NCI-H748 treated with DMSO at 0.1 percent for 48 hours (cell line): ENCODE data around the gene CCK.
"Not testable (repeated sequence)": the region's sequence is repeated elsewhere in the genome, so short reads cannot be mapped to it uniquely, and the experiment has no call there.

Experiments used
- DNase-seq: peaks from one replicate; lab custom pipeline; 2025; lab: John Stamatoyannopoulos, UW

Gene CCK

GRCh38 chr3:42266085-42266484 is at the start of gene CCK:
TSS of gene CCK (minus strand) at chr3:42266185. CDS start at chr3:42263630, 2,555 bp downstream.
- no peak for DNase-seq

- DNase-seq = no peak
Observed at GRCh38 chr3:42314411-42314810, 48.4 kb upstream of the CCK start.

- no peak for DNase-seq
Observed at GRCh38 chr3:42308651-42309050, 42.7 kb upstream of the CCK start.

- no peak for DNase-seq
Observed at GRCh38 chr3:42306499-42306898, 40.5 kb upstream of the CCK start.

GRCh38 chr3:42302924-42303634 is 37.1 kb upstream of the CCK start:
- DNase-seq = no peak

GRCh38 chr3:42301446-42302175 is 35.6 kb upstream of the CCK start:
- no peak for DNase-seq

GRCh38 chr3:42300778-42301177 is 34.8 kb upstream of the CCK start:
- DNase-seq = no peak

- DNase-seq = no peak
Observed at GRCh38 chr3:42300013-42300412, 34.0 kb upstream of the CCK start.

GRCh38 chr3:42298259-42298658 is 32.3 kb upstream of the CCK start:
- DNase-seq = no peak

- DNase-seq = no peak
Observed at GRCh38 chr3:42292009-42292408, 26.0 kb upstream of the CCK start.

GRCh38 chr3:42290966-42291714 is 25.2 kb upstream of the CCK start:
- DNase-seq = no peak

- DNase-seq = no peak
Observed at GRCh38 chr3:42289026-42289425, 23.0 kb upstream of the CCK start.

GRCh38 chr3:42288385-42288784 is 22.4 kb upstream of the CCK start:
- no peak for DNase-seq

GRCh38 chr3:42287423-42287822 is 21.4 kb upstream of the CCK start:
- not testable (repeated sequence) for DNase-seq

- no peak for DNase-seq
Observed at GRCh38 chr3:42277676-42278075, 11.7 kb upstream of the CCK start.

GRCh38 chr3:42276141-42277132 is 10.5 kb upstream of the CCK start:
- no peak for DNase-seq

GRCh38 chr3:42275217-42275616 is 9.2 kb upstream of the CCK start:
- DNase-seq = no peak

GRCh38 chr3:42274266-42274665 is 8.3 kb upstream of the CCK start:
- no peak for DNase-seq

GRCh38 chr3:42273361-42273760 is 7.4 kb upstream of the CCK start:
- DNase-seq = no peak

- DNase-seq = no peak
Observed at GRCh38 chr3:42271786-42272185, 5.8 kb upstream of the CCK start.

GRCh38 chr3:42270561-42270960 is 4.6 kb upstream of the CCK start:
- no peak for DNase-seq

- DNase-seq = no peak
Observed at GRCh38 chr3:42269647-42270046, 3.7 kb upstream of the CCK start.
